ENCODE data around the gene UBASH3B. TPM values are rescaled to one million over a fixed set of nuclear protein-coding genes. Genes with fewer than 3 reads are reported as not detected.

Gene UBASH3B
- total and polyA plus RNA-seq, 8 donors: 0.58 to 60.5 (median 3.1) TPM

GRCh38 chr11:122772945-122773344 lies 117.4 kb downstream of the UBASH3B start:
- Histone ChIP-seq H3K4me1 (no peaks in the 10 kb centered on the region), H3K9me3 (no peaks in the 10 kb centered on the region), H3K4me3 (no peak overlapping the region), H3K27me3 (peaks cover 0 to 10% (median 0%) of the 10 kb centered on the region in 3 donors), H3K27ac (no peak overlapping the region), H3K36me3 (peaks cover 0 to 4% (median 0%) of the 10 kb centered on the region in 4 donors)
- no peak for DNase-seq
- 69 to 80% (median 74%) methylated on average over 6 to 7 of the region's 7 CpGs for WGBS, 5 donors
- intact Hi-C loops (cut with DNase I; ENCODE audit: low total_unique reads): no loop called here
- TF ChIP-seq EP300 (IDR thresholded peaks at IDR 0.05) (no peak), POLR2A (IDR thresholded peaks at IDR 0.05) (no peak), CTCF (IDR thresholded peaks at IDR 0.05) (no peak), POLR2AphosphoS5 (IDR thresholded peaks at IDR 0.05) (no peak)

- no peak for DNase-seq
- intact Hi-C loops (cut with DNase I; ENCODE audit: low total_unique reads): no loop called here
- Histone ChIP-seq H3K4me1 (no peaks in the 10 kb centered on the region), H3K4me3 (no peak overlapping the region), H3K27me3 (peaks cover 0 to 10% (median 0%) of the 10 kb centered on the region in 3 donors), H3K36me3 (peaks cover 0 to 4% (median 0%) of the 10 kb centered on the region in 4 donors), H3K9me3 (no peaks in the 10 kb centered on the region), H3K27ac (no peak overlapping the region)
- WGBS, 5 donors: 66 to 76% (median 72%) methylated on average over 8 of the region's 8 CpGs
- TF ChIP-seq CTCF (IDR thresholded peaks at IDR 0.05): no peak
- TF ChIP-seq POLR2A (IDR thresholded peaks at IDR 0.05): no peak
These were observed 118.3 kb downstream of the UBASH3B start for GRCh38 chr11:122773781-122774266.

- intact Hi-C loops (cut with DNase I; ENCODE audit: low total_unique reads): no loop called here
- no peak overlapping the region for H3K4me3 ChIP-seq
These were observed 120.3 kb downstream of the UBASH3B start for GRCh38 chr11:122775675-122776271.

GRCh38 chr11:122776546-122776945 lies 121.0 kb downstream of the UBASH3B start:
- 88 to 95% (median 92%) methylated on average over 4 of the region's 4 CpGs for WGBS, 5 donors
- no peaks in the 10 kb centered on the region for H3K9me3 ChIP-seq
- intact Hi-C loops (cut with DNase I; ENCODE audit: low total_unique reads): no loop called here
- no peak overlapping the region for H3K27ac ChIP-seq
- DNase-seq: no peak
- H3K36me3 ChIP-seq: peaks cover 0 to 9% (median 5%) of the 10 kb centered on the region in 4 donors
- H3K27me3 ChIP-seq: peaks cover 0 to 10% (median 0%) of the 10 kb centered on the region in 3 donors
- peaks cover 0 to 10% (median 8%) of the 10 kb centered on the region in 4 donors for H3K4me1 ChIP-seq
- no peak overlapping the region for H3K4me3 ChIP-seq
- TF ChIP-seq POLR2A (IDR thresholded peaks at IDR 0.05) (no peak), CTCF (IDR thresholded peaks at IDR 0.05) (no peak), POLR2AphosphoS5 (IDR thresholded peaks at IDR 0.05) (no peak), EP300 (IDR thresholded peaks at IDR 0.05) (no peak)

More at GRCh38 chr11:122775675-122776271, 120.3 kb downstream of the UBASH3B start:
- H3K4me1 ChIP-seq: peaks cover 0 to 3% (median under 1%) of the 10 kb centered on the region in 4 donors
- 71 to 83% (median 80%) methylated on average over 3 of the region's 3 CpGs for WGBS, 5 donors
- H3K36me3 ChIP-seq: peaks cover 0 to 9% (median 5%) of the 10 kb centered on the region in 4 donors
- DNase-seq: no peak
- peaks cover 0 to 10% (median 0%) of the 10 kb centered on the region in 3 donors for H3K27me3 ChIP-seq
- TF ChIP-seq POLR2AphosphoS5 (IDR thresholded peaks at IDR 0.05): no peak
- no peak for TF ChIP-seq CTCF (IDR thresholded peaks at IDR 0.05)
- TF ChIP-seq EP300 (IDR thresholded peaks at IDR 0.05): no peak
- no peak for TF ChIP-seq POLR2A (IDR thresholded peaks at IDR 0.05)
- no peaks in the 10 kb centered on the region for H3K9me3 ChIP-seq
- no peak overlapping the region for H3K27ac ChIP-seq
